ENCODE results near the gene ZNF490. TPM values are rescaled to one million over a fixed set of nuclear protein-coding genes. Genes with fewer than 3 reads are reported as not detected.
"Not testable (repeated sequence)": the region's sequence is repeated elsewhere in the genome, so short reads cannot be mapped to it uniquely, and the experiment has no call there.

The ZNF490 gene
- 4.3 and 5.4 TPM in 2 replicates for total RNA-seq (2014; rRNA removed; shearing (Covaris generic); ENCODE audit: low replicate concordance)

- H3K4me3 ChIP-seq: peak within 1 kb of the TSS; percentile 95
- peaks cover 64% of the 10 kb centered on the region for H3K36me3 ChIP-seq
- H3K27me3 ChIP-seq: no peaks in the 10 kb centered on the region
- peak; percentile 100 for DNase-seq
- H3K9me3 ChIP-seq: no peaks in the 10 kb centered on the region; the same call in 1 of the 2 replicates
Observed at GRCh38 chr19:12610540-12611360, at the start of gene ZNF490, which contains the start of gene ZNF791. Gene ZNF490, minus strand, starts transcription at chr19:12610813. Its CDS starts 133 bp downstream, at chr19:12610680. Gene ZNF791, plus strand, starts transcription at chr19:12610920. Its CDS starts 160 bp downstream, at chr19:12611080.

GRCh38 chr19:12657966-12658365 is 47.4 kb upstream of the ZNF490 start:
- H3K4me3 ChIP-seq: no peak overlapping the region
- H3K9me3 ChIP-seq: no peaks in the 10 kb centered on the region
- peaks cover 60% of the 10 kb centered on the region for H3K36me3 ChIP-seq
- DNase-seq: no peak
- H3K27me3 ChIP-seq: no peaks in the 10 kb centered on the region

- H3K27me3 ChIP-seq: no peaks in the 10 kb centered on the region
- H3K4me3 ChIP-seq: no peak overlapping the region
- no peak for DNase-seq
- H3K36me3 ChIP-seq: peaks cover 53% of the 10 kb centered on the region
- no peaks in the 10 kb centered on the region for H3K9me3 ChIP-seq
Observed at GRCh38 chr19:12656899-12657571, 46.4 kb upstream of the ZNF490 start.

- H3K9me3 ChIP-seq: no peaks in the 10 kb centered on the region
- no peaks in the 10 kb centered on the region for H3K27me3 ChIP-seq
- H3K36me3 ChIP-seq: peaks cover 45% of the 10 kb centered on the region
- DNase-seq: no peak
- H3K4me3 ChIP-seq: no peak overlapping the region
Observed at GRCh38 chr19:12655546-12655945, 44.9 kb upstream of the ZNF490 start.

- H3K36me3 ChIP-seq: peaks cover 25% of the 10 kb centered on the region
- H3K4me3 ChIP-seq: no peak overlapping the region
- no peaks in the 10 kb centered on the region for H3K9me3 ChIP-seq
- H3K27me3 ChIP-seq: no peaks in the 10 kb centered on the region
- no peak for DNase-seq
Observed at GRCh38 chr19:12652219-12652618, 41.6 kb upstream of the ZNF490 start.

GRCh38 chr19:12649941-12650340 is 39.3 kb upstream of the ZNF490 start:
- Histone ChIP-seq H3K36me3 (peaks cover 9% of the 10 kb centered on the region), H3K27me3 (no peaks in the 10 kb centered on the region), H3K9me3 (no peaks in the 10 kb centered on the region), H3K4me3 (no peak overlapping the region)
- no peak for DNase-seq

GRCh38 chr19:12648088-12648487 is 37.5 kb upstream of the ZNF490 start:
- H3K36me3 ChIP-seq: peaks cover 3% of the 10 kb centered on the region
- no peak for DNase-seq
- no peak overlapping the region for H3K4me3 ChIP-seq
- no peaks in the 10 kb centered on the region for H3K9me3 ChIP-seq
- H3K27me3 ChIP-seq: no peaks in the 10 kb centered on the region

GRCh38 chr19:12647490-12648071 is 37.0 kb upstream of the ZNF490 start:
- peaks cover 3% of the 10 kb centered on the region for H3K36me3 ChIP-seq
- H3K27me3 ChIP-seq: no peaks in the 10 kb centered on the region
- DNase-seq: no peak
- H3K4me3 ChIP-seq: no peak overlapping the region
- H3K9me3 ChIP-seq: no peaks in the 10 kb centered on the region

GRCh38 chr19:12647047-12647446 is 36.4 kb upstream of the ZNF490 start:
- Histone ChIP-seq H3K36me3 (peaks cover 3% of the 10 kb centered on the region), H3K4me3 (no peak overlapping the region), H3K9me3 (no peaks in the 10 kb centered on the region), H3K27me3 (no peaks in the 10 kb centered on the region)
- no peak for DNase-seq

- Histone ChIP-seq H3K9me3 (no peaks in the 10 kb centered on the region), H3K36me3 (peaks cover 3% of the 10 kb centered on the region), H3K27me3 (no peaks in the 10 kb centered on the region), H3K4me3 (no peak overlapping the region)
- no peak for DNase-seq
Observed at GRCh38 chr19:12646551-12646950, 35.9 kb upstream of the ZNF490 start.

GRCh38 chr19:12643716-12644115 is 33.1 kb upstream of the ZNF490 start:
- not testable (repeated sequence) for H3K27me3 ChIP-seq, DNase-seq, H3K36me3 ChIP-seq, H3K4me3 ChIP-seq, H3K9me3 ChIP-seq

GRCh38 chr19:12642506-12642905 is 31.9 kb upstream of the ZNF490 start:
- Histone ChIP-seq H3K36me3 (no peaks in the 10 kb centered on the region), H3K27me3 (no peaks in the 10 kb centered on the region), H3K9me3 (peaks cover 4% of the 10 kb centered on the region), H3K4me3 (no peak overlapping the region)
- no peak for DNase-seq

- H3K36me3 ChIP-seq: no peaks in the 10 kb centered on the region
- peaks cover 4% of the 10 kb centered on the region for H3K9me3 ChIP-seq
- no peak overlapping the region for H3K4me3 ChIP-seq
- DNase-seq: no peak
- no peaks in the 10 kb centered on the region for H3K27me3 ChIP-seq
Observed at GRCh38 chr19:12641456-12641855, 30.8 kb upstream of the ZNF490 start.

- peaks cover 4% of the 10 kb centered on the region for H3K9me3 ChIP-seq
- DNase-seq: peak; percentile 70
- no peaks in the 10 kb centered on the region for H3K36me3 ChIP-seq
- H3K4me3 ChIP-seq: no peak overlapping the region
- no peaks in the 10 kb centered on the region for H3K27me3 ChIP-seq
Observed at GRCh38 chr19:12639901-12640613, 29.4 kb upstream of the ZNF490 start.

GRCh38 chr19:12638611-12639182 is 28.1 kb upstream of the ZNF490 start:
- H3K36me3 ChIP-seq: no peaks in the 10 kb centered on the region

GRCh38 chr19:12636631-12637030 is 26.0 kb upstream of the ZNF490 start:
- peaks cover 1% of the 10 kb centered on the region for H3K36me3 ChIP-seq
- H3K9me3 ChIP-seq: peaks cover 4% of the 10 kb centered on the region
- H3K4me3 ChIP-seq: no peak overlapping the region
- DNase-seq: no peak
- no peaks in the 10 kb centered on the region for H3K27me3 ChIP-seq

More at GRCh38 chr19:12638611-12639182, 28.1 kb upstream of the ZNF490 start:
- Histone ChIP-seq H3K9me3 (peaks cover 4% of the 10 kb centered on the region), H3K27me3 (no peaks in the 10 kb centered on the region), H3K4me3 (no peak overlapping the region)
- DNase-seq: no peak

Data from MG63 (cell line).